GM10266 (cell line): Measurements from ENCODE around the gene SIX6.

Experiments
- DNase-seq: peaks from one replicate; pipeline ENCODE4 v3.0.0; 2012; ENCODE audit errors: extremely low spot score
- CTCF ChIP-seq: IDR thresholded peaks from 2 replicates; pipeline ENCODE4 v1.5.1; 2012; ENCODE audit warnings: mild to moderate bottlenecking, low read depth; ENCODE audit not compliant: control insufficient read depth, insufficient read depth; ENCODE audit errors: missing control alignments

The SIX6 gene

GRCh38 chr14:60508363-60508706 lies 611 bp upstream of the SIX6 start:
- no peak for DNase-seq

GRCh38 chr14:60509438-60510253 lies 700 bp downstream of the SIX6 start:
- no peak for TF ChIP-seq CTCF
- DNase-seq = no peak

More at GRCh38 chr14:60508363-60508706, 611 bp upstream of the SIX6 start:
- TF ChIP-seq CTCF = no peak

- TF ChIP-seq CTCF = no peak
Measured at GRCh38 chr14:60510254-60510950, 1.5 kb downstream of the SIX6 start.

GRCh38 chr14:60510951-60511599 lies 2.1 kb downstream of the SIX6 start:
- DNase-seq = peak; percentile 13
- no peak for TF ChIP-seq CTCF

More at GRCh38 chr14:60510254-60510950, 1.5 kb downstream of the SIX6 start:
- DNase-seq = peak; percentile 18

GRCh38 chr14:60512126-60512525 lies 3.2 kb downstream of the SIX6 start:
- no peak for TF ChIP-seq CTCF
- DNase-seq = no peak

- no peak for TF ChIP-seq CTCF
- no peak for DNase-seq
Measured at GRCh38 chr14:60512973-60513571, 4.1 kb downstream of the SIX6 start.
